ENCODE results near the gene PIGK.

Gene PIGK

GRCh38 chr1:77061162-77061561, 158.1 kb downstream of the PIGK start:
- H3K27ac ChIP-seq = no peak overlapping the region
- H3K4me3 ChIP-seq = no peak overlapping the region
- TF ChIP-seq, protein P1, sequence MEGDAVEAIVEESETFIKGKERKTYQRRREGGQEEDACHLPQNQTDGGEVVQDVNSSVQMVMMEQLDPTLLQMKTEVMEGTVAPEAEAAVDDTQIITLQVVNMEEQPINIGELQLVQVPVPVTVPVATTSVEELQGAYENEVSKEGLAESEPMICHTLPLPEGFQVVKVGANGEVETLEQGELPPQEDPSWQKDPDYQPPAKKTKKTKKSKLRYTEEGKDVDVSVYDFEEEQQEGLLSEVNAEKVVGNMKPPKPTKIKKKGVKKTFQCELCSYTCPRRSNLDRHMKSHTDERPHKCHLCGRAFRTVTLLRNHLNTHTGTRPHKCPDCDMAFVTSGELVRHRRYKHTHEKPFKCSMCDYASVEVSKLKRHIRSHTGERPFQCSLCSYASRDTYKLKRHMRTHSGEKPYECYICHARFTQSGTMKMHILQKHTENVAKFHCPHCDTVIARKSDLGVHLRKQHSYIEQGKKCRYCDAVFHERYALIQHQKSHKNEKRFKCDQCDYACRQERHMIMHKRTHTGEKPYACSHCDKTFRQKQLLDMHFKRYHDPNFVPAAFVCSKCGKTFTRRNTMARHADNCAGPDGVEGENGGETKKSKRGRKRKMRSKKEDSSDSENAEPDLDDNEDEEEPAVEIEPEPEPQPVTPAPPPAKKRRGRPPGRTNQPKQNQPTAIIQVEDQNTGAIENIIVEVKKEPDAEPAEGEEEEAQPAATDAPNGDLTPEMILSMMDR (IDR thresholded peaks at IDR 0.05) = no peak
- DNase-seq (ENCODE audit: low spot score) = no peak

DNA sequence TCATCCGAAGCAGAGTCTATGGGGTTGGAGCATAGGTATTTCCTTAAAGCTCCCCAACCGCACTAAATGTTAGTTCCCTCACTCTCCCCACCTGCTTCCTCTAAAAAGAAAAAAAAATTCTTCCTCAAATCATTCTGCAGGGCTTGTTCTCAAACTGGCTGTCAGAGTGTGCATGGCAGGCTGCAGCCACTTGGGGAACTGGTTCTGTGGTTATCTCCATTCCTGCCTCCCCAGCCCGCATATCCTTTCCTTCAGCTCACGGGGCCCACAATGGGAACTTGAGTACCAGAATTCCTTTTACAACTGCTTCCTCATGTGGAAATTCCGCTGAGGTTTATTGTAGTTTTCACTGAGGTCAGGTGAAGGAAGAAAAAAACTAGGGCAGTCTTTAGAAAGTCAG, 159.2 kb downstream of the PIGK start:
- no peak for DNase-seq (ENCODE audit: low spot score)
- TF ChIP-seq, protein P1 (IDR thresholded peaks at IDR 0.05) = no peak
- Histone ChIP-seq H3K27ac (no peak overlapping the region), H3K4me3 (no peak overlapping the region)

DNA sequence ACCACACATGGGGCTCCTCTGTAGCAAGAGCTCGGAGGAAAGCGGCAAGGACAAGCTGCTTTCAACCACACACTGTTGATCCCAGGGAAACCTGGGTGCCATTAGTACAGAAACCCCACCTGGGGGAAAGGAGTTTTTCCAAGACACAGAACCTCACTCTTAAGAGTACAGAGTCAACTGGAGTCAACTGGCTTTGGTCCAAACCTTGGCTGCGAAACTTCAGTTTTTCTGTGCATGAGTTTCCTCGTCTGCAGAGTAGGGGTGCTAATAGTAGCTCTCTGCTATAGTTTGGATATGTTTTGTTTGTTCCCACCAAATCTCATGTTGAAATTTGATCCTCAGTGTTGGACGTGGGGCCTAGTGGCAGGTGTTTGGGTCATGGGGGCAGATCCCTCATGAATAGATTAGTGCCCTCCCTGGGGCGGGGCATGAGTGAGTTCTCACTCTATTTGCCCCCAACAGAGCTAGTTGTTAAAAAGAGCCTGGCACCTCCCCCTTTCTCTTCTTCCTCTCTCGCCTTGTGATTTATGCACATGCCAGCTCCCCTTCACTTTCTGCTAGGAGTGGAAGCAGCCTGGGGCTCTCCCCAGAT, 161.1 kb downstream of the PIGK start:
- Histone ChIP-seq H3K27ac (no peak overlapping the region), H3K4me3 (no peak overlapping the region)
- TF ChIP-seq, protein P1 (IDR thresholded peaks at IDR 0.05) = no peak
- DNase-seq (ENCODE audit: low spot score) = no peak

- H3K27ac ChIP-seq = no peak overlapping the region
- no peak for DNase-seq (ENCODE audit: low spot score)
- TF ChIP-seq, protein P1 (IDR thresholded peaks at IDR 0.05) = no peak
- H3K4me3 ChIP-seq = no peak overlapping the region
Observed at GRCh38 chr1:77056525-77056924, 162.7 kb downstream of the PIGK start.

DNA sequence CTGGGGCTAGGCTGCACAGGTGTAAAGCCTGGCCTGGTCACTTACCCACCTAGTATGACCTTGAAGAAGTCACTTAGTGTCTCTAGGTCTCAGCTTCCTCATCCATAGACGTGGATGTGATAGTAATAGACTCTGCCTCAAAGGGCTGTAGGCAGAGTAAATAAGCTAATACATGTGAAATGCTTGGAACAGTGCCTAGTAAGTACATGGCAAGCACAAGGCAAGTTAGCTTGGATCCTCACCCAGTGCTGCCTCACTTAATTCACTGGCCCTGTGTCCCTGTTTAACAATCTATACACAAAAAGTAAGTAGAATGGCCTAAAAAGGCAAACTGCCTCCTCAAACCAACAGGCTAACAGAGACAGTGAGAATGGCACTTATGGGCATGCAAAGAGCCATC, 167.8 kb downstream of the PIGK start:
- no peak overlapping the region for H3K4me3 ChIP-seq
- no peak for DNase-seq (ENCODE audit: low spot score)
- TF ChIP-seq, protein P1 (IDR thresholded peaks at IDR 0.05) = no peak
- no peak overlapping the region for H3K27ac ChIP-seq

GRCh38 chr1:77048615-77049005, 170.6 kb downstream of the PIGK start:
- no peak overlapping the region for H3K27ac ChIP-seq
- no peak overlapping the region for H3K4me3 ChIP-seq
- TF ChIP-seq, protein P1 (IDR thresholded peaks at IDR 0.05) = no peak
- DNase-seq (ENCODE audit: low spot score) = no peak

GRCh38 chr1:77047978-77048614, 171.1 kb downstream of the PIGK start:
- DNase-seq (ENCODE audit: low spot score) = no peak
- TF ChIP-seq, protein P1 (IDR thresholded peaks at IDR 0.05) = no peak
- Histone ChIP-seq H3K27ac (no peak overlapping the region), H3K4me3 (no peak overlapping the region)

Measured in coronary artery (tissue), 2 donors.